Upper lobe of left lung (tissue), 6 donors: Measurements from ENCODE around the gene XAB2. TPM values are rescaled to one million over a fixed set of nuclear protein-coding genes. Genes with fewer than 3 reads are reported as not detected.

ENCODE experiments used
- ATAC-seq, 2 donors: fragments of 200-7000 bp; cut with Tn5 transposase; one replicate each; pipeline ENCODE4 v1.9.1; 2022; ENCODE audit warnings: mild to moderate bottlenecking in 2 of 2, moderate library complexity in 2 of 2; ENCODE audit not compliant: low FRiP score in 2 of 2
- DNase-seq, 2 donors: peaks; one replicate each; pipeline ENCODE4 v3.0.0-alpha.2; 2019 to 2020
- H3K27ac ChIP-seq, 4 donors: fragments of 200-600 bp; sonication (generic); one replicate each; pipeline ENCODE4 v1.5.1; 2016 to 2019
- H3K27me3 ChIP-seq, 4 donors: fragments of 200-600 bp; sonication (generic); one replicate each; pipeline ENCODE4 v1.5.1; 2017 to 2019
- H3K36me3 ChIP-seq, 4 donors: fragments of 200-600 bp; sonication (generic); one replicate each; pipeline ENCODE4 v1.5.1; 2016 to 2019
- H3K4me1 ChIP-seq, 4 donors: fragments of 200-600 bp; sonication (generic); one replicate each; pipeline ENCODE4 v1.5.1; 2018 to 2019
- H3K4me3 ChIP-seq, 4 donors: fragments of 200-600 bp; sonication (generic); one replicate each; pipeline ENCODE4 v1.5.1; 2017 to 2019; ENCODE audit warnings: mild to moderate bottlenecking in 2 of 4, moderate library complexity in 1 of 4
- H3K9me3 ChIP-seq, 4 donors: fragments of 200-600 bp; sonication (generic); one replicate each; pipeline ENCODE4 v1.5.1; 2018 to 2019
- EP300 ChIP-seq, 4 donors: sonication (generic); formaldehyde crosslinking; IDR thresholded peaks; one replicate each; pipeline ENCODE4 v1.5.1; 2017; ENCODE audit warnings: antibody characterized with exemption in 4 of 4, control low read depth in 2 of 4
- POLR2A ChIP-seq, 4 donors: fragments of 450-650 bp; IDR thresholded peaks; one replicate each; pipeline ENCODE4 v1.5.1; 2016 to 2017; ENCODE audit warnings: antibody characterized with exemption in 4 of 4, mild to moderate bottlenecking in 2 of 4
- POLR2AphosphoS5 ChIP-seq, 2 donors: sonication (generic); formaldehyde crosslinking; IDR thresholded peaks; one replicate each; pipeline ENCODE4 v1.5.1; 2017; ENCODE audit warnings: antibody characterized with exemption in 2 of 2
- WGBS, 2 donors: methylation state at CpG; one replicate each; pipeline ENCODE4 v1.1.5; 2017 to 2018; 5-methylcytosine and 5-hydroxymethylcytosine counted together
- total RNA-seq, 6 donors: library from RNA; depleted of rRNA in 4 of 6; stranded (reverse); fragments of >200 nt in 4 of 6; gene quantifications; one replicate each; pipeline versions ENCODE4 v1.1.0 to v1.2.1, GENCODE V29; 2016 to 2021
- TF ChIP-seq, protein P1 (sequence below), 6 experiments: fragments of 450-650 bp in 4 of 6; fragments of 200-600 bp in 2 of 6; sonication (generic) in 2 of 6; IDR thresholded peaks; one replicate each; pipeline ENCODE4 v1.5.1; 2016 to 2019; ENCODE audit warnings: antibody characterized with exemption in 6 of 6
- donor health status: DM: no; HTN: no; CAD: no; lungs with moderate emphysema.
- donor health status: DM: no; HTN: yes; CAD: no; lungs with severe emphysema.

The XAB2 gene
- total RNA-seq = 10 to 100 TPM; 35.7 to 81.7 (median 51.4) TPM

DNA sequence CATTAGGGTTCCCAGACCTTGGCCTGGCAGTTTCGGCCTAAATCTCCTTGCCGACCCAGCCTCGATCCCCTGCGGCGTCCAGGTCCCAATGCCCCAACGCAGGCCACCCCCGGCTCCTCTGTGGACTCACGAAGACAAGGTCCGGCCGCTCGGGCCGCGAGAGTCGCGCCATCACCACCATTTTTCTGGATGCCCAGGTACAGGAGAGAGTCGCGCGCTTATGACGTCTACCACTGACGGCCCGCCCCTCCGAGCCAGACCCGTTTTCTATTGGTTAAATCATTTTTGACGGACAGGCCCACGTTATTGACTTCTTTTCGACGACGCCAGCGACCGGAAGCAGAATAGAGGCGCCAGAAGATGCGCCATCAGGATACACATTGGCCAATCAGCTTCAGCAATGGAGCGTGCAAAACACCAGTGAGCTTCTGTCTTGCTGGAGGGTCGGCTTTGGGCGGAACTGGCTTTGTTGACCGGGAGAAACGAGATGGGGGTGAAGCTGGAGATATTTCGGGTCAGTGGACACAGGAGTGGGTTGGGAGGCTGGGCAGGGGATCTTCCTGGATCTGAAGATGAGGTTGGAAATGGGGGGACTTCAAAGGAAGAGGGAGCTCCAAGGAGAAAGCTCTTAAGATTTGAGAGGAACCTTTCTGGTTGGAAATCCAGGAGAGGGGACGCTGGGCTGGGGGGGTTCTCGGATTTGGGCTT is at the start of gene XAB2, which contains the start of gene PET100:
Gene XAB2 (minus strand): TSS at position 199 of the 708 bp plus-strand sequence. CDS start 18 bp downstream, at position 181.
Gene PET100 (plus strand): TSS at position 447 of the 708 bp plus-strand sequence. CDS start 41 bp downstream, at position 488.
- H3K4me1 ChIP-seq = peaks cover 28 to 40% (median 32%) of the 10 kb centered on the region in 4 donors
- peak; percentile 92 to 97 for DNase-seq
- TF ChIP-seq POLR2A (IDR thresholded peaks at IDR 0.05) (peak in 2 of 4 donors; percentile 66 to 76), EP300 (IDR thresholded peaks at IDR 0.05) (no peak), POLR2AphosphoS5 (IDR thresholded peaks at IDR 0.05) (peak; percentile 80 to 90)
- TF ChIP-seq, protein P1, sequence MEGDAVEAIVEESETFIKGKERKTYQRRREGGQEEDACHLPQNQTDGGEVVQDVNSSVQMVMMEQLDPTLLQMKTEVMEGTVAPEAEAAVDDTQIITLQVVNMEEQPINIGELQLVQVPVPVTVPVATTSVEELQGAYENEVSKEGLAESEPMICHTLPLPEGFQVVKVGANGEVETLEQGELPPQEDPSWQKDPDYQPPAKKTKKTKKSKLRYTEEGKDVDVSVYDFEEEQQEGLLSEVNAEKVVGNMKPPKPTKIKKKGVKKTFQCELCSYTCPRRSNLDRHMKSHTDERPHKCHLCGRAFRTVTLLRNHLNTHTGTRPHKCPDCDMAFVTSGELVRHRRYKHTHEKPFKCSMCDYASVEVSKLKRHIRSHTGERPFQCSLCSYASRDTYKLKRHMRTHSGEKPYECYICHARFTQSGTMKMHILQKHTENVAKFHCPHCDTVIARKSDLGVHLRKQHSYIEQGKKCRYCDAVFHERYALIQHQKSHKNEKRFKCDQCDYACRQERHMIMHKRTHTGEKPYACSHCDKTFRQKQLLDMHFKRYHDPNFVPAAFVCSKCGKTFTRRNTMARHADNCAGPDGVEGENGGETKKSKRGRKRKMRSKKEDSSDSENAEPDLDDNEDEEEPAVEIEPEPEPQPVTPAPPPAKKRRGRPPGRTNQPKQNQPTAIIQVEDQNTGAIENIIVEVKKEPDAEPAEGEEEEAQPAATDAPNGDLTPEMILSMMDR (IDR thresholded peaks at IDR 0.05) = peak in 1 of 6 experiments; percentile 9
- H3K27ac ChIP-seq = peak within 1 kb of the TSS; percentile 88 to 91 (median 88)
- peak within 1 kb of the TSS; percentile 70 to 85 (median 76) for H3K4me3 ChIP-seq
- peak; percentile 95 to 96 for ATAC-seq
- no peaks in the 10 kb centered on the region for H3K27me3 ChIP-seq
- H3K9me3 ChIP-seq = no peaks in the 10 kb centered on the region
- H3K36me3 ChIP-seq = peaks cover 5 to 45% (median 28%) of the 10 kb centered on the region in 4 donors
- 0 to 1% methylated on average over 37 to 38 of the region's 40 CpGs for WGBS, 2 donors

DNA sequence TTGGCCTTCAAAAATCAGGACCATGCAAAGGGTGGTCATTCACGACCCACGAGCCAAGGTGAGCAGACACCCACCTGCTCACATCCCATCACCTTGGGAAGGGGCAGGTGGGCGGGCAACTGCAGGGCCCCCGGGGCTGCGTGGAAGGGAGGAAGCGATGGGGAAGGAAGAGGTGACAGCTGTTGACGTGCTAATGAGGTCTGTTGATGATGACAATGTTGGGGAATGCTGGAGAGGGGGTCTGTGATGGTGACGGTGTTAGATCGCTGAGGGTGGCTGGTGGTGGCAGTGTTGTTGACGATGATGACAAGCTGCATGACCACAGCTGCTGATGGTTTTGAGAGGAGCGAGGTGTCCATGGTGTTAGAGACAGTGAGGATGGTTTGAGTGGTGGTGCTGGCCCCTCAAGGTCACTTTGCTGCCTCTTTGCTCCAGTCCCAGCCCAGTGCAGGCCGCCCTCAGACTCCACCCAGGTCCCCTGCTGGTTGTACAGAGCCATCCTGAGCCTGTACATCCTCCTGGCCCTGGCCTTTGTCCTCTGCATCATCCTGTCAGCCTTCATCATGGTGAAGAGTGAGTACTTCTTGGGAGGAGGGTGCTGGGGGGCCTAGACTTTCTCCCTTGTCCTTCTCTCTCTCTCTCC is 48.4 kb upstream of the XAB2 start:
- 47 to 54% methylated on average over 12 of the region's 12 CpGs for WGBS, 2 donors
- ATAC-seq (no peak), DNase-seq (peak in 1 of 2 donors; percentile 46)
- H3K27me3 ChIP-seq = no peaks in the 10 kb centered on the region
- H3K9me3 ChIP-seq = no peaks in the 10 kb centered on the region
- peak overlapping the region in 3 of 4 donors; percentile 25 to 44 (median 26) for H3K4me3 ChIP-seq
- H3K27ac ChIP-seq = peak overlapping the region; percentile 40 to 97 (median 70)
- H3K4me1 ChIP-seq = peaks cover 12 to 42% (median 27%) of the 10 kb centered on the region in 4 donors
- peaks cover 0 to 8% (median 6%) of the 10 kb centered on the region in 4 donors for H3K36me3 ChIP-seq
- no peak for TF ChIP-seq EP300 (IDR thresholded peaks at IDR 0.05)
- TF ChIP-seq, protein P1 (IDR thresholded peaks at IDR 0.05) = peak in 1 of 6 experiments; percentile 24

GRCh38 chr19:7676854-7677253 is 47.5 kb upstream of the XAB2 start, which contains the start of gene MCEMP1:
TSS of gene MCEMP1 (plus strand) at chr19:7677090. CDS start at chr19:7677121, 31 bp downstream.
- Histone ChIP-seq H3K4me1 (peaks cover 7 to 33% (median 21%) of the 10 kb centered on the region in 4 donors), H3K27ac (peak within 1 kb of the TSS; percentile 40 to 97 (median 70)), H3K36me3 (no peaks in the 10 kb centered on the region), H3K9me3 (no peaks in the 10 kb centered on the region), H3K4me3 (peak within 1 kb of the TSS in 3 of 4 donors; percentile 25 to 44 (median 26)), H3K27me3 (no peaks in the 10 kb centered on the region)
- ATAC-seq (no peak), DNase-seq (peak in 1 of 2 donors; percentile 74)
- 10 to 23% methylated on average over 10 of the region's 10 CpGs for WGBS, 2 donors
- TF ChIP-seq POLR2A (IDR thresholded peaks at IDR 0.05) = peak in 1 of 4 donors; percentile 46
- TF ChIP-seq POLR2AphosphoS5 (IDR thresholded peaks at IDR 0.05) = peak; percentile 10 to 47
- TF ChIP-seq EP300 (IDR thresholded peaks at IDR 0.05) = no peak
- TF ChIP-seq, protein P1 (IDR thresholded peaks at IDR 0.05) = no peak

DNA sequence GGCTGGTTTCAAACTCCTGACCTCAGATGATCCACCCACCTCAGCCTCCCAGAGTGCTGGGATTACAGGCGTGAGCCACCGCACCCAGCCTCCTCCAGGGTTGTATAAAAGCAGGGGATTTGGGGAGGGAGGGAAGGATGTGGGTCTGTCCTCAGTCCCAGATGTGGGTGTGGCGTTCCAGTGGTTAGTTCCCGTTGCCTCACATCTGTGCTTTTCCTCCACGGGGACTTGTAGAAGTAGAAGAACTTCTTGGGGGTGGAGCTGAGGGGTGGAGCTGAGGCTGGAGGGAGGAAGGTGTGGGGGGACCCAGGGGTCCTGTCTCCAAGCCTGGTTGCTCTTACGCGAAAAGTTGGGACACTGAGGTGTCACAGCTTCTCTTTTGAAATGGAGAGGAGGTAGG is 47.0 kb upstream of the XAB2 start:
- no peaks in the 10 kb centered on the region for H3K9me3 ChIP-seq
- H3K4me1 ChIP-seq = peaks cover 6 to 28% (median 17%) of the 10 kb centered on the region in 4 donors
- H3K27ac ChIP-seq = peak overlapping the region; percentile 40 to 97 (median 70)
- TF ChIP-seq, protein P1 (IDR thresholded peaks at IDR 0.05) = no peak
- peak in 1 of 2 donors; percentile 14 for TF ChIP-seq POLR2AphosphoS5 (IDR thresholded peaks at IDR 0.05)
- DNase-seq (peak in 1 of 2 donors; percentile 78), ATAC-seq (peak in 1 of 2 donors; percentile 21)
- H3K4me3 ChIP-seq = peak overlapping the region in 3 of 4 donors; percentile 25 to 44 (median 26)
- WGBS, 2 donors = 19 to 43% methylated on average over 3 to 7 of the region's 7 CpGs
- H3K36me3 ChIP-seq = no peaks in the 10 kb centered on the region
- no peaks in the 10 kb centered on the region for H3K27me3 ChIP-seq
